GM18858 (cell line): ENCODE data around the gene TEX53.

Experiments
- ATAC-seq: cut with Tn5 transposase; IDR thresholded peaks from one replicate; pipeline ENCODE4 v1.9.1; 2021; ENCODE audit not compliant: unreplicated experiment

TEX53 gene

GRCh38 chr9:114657705-114658104 lies at the start of gene TEX53:
TEX53 (minus strand) TSS chr9:114657805; CDS start chr9:114657774, 31 bp downstream.
- ATAC-seq: no peak

GRCh38 chr9:114706711-114707110 lies 49.1 kb upstream of the TEX53 start:
- ATAC-seq: no peak

- no peak for ATAC-seq
Observed at GRCh38 chr9:114701988-114702387, 44.4 kb upstream of the TEX53 start.

- ATAC-seq: peak; percentile 27
Observed at GRCh38 chr9:114697951-114698351, 40.3 kb upstream of the TEX53 start.

- ATAC-seq: peak; percentile 51
Observed at GRCh38 chr9:114696814-114697544, 39.4 kb upstream of the TEX53 start.

- ATAC-seq: no peak
Observed at GRCh38 chr9:114695948-114696347, 38.3 kb upstream of the TEX53 start.

GRCh38 chr9:114694719-114695269 lies 37.2 kb upstream of the TEX53 start:
- peak; percentile 37 for ATAC-seq

- ATAC-seq: no peak
Observed at GRCh38 chr9:114694146-114694545, 36.5 kb upstream of the TEX53 start.

- ATAC-seq: no peak
Observed at GRCh38 chr9:114693248-114693855, 35.7 kb upstream of the TEX53 start.

- no peak for ATAC-seq
Observed at GRCh38 chr9:114691956-114692295, 34.3 kb upstream of the TEX53 start.

- ATAC-seq: peak; percentile 65
Observed at GRCh38 chr9:114691046-114691955, 33.7 kb upstream of the TEX53 start.

GRCh38 chr9:114690308-114690707 lies 32.7 kb upstream of the TEX53 start:
- no peak for ATAC-seq

- ATAC-seq: no peak
Observed at GRCh38 chr9:114689813-114690212, 32.2 kb upstream of the TEX53 start.

GRCh38 chr9:114688909-114689610 lies 31.5 kb upstream of the TEX53 start:
- no peak for ATAC-seq

- ATAC-seq: no peak
Observed at GRCh38 chr9:114688379-114688778, 30.8 kb upstream of the TEX53 start.

- no peak for ATAC-seq
Observed at GRCh38 chr9:114687034-114687433, 29.4 kb upstream of the TEX53 start.

- ATAC-seq: no peak
Observed at GRCh38 chr9:114685951-114686350, 28.3 kb upstream of the TEX53 start.

- ATAC-seq: no peak
Observed at GRCh38 chr9:114684036-114684435, 26.4 kb upstream of the TEX53 start.

GRCh38 chr9:114682846-114683245 lies 25.2 kb upstream of the TEX53 start:
- no peak for ATAC-seq

- ATAC-seq: no peak
Observed at GRCh38 chr9:114681594-114682332, 24.2 kb upstream of the TEX53 start, which contains the start of gene TEX48. TEX48 (minus strand) TSS chr9:114682192; CDS start chr9:114671723, 10,469 bp downstream.
